GM04503 (cell line): ENCODE results near the gene PPP1R12C.

Source experiments
- DNase-seq: peaks from one replicate; pipeline ENCODE4 v3.0.0-alpha.2; 2012; ENCODE audit warnings: low read depth

Gene PPP1R12C

GRCh38 chr19:55089342-55089944 is 28.0 kb downstream of the PPP1R12C start:
- DNase-seq: no peak

- DNase-seq: no peak
Observed at GRCh38 chr19:55088543-55089341, 28.7 kb downstream of the PPP1R12C start.

GRCh38 chr19:55088021-55088451 is 29.4 kb downstream of the PPP1R12C start:
- no peak for DNase-seq

- no peak for DNase-seq
Observed at GRCh38 chr19:55087542-55087901, 29.9 kb downstream of the PPP1R12C start.

GRCh38 chr19:55086730-55087541 is 30.5 kb downstream of the PPP1R12C start:
- DNase-seq: peak; percentile 63

- no peak for DNase-seq
Observed at GRCh38 chr19:55085923-55086715, 31.3 kb downstream of the PPP1R12C start.

GRCh38 chr19:55084416-55084815 is 33.0 kb downstream of the PPP1R12C start:
- no peak for DNase-seq

GRCh38 chr19:55083004-55083850 is 34.2 kb downstream of the PPP1R12C start:
- DNase-seq: no peak

- DNase-seq: no peak
Observed at GRCh38 chr19:55082020-55082851, 35.2 kb downstream of the PPP1R12C start.

GRCh38 chr19:55081770-55082019 is 35.7 kb downstream of the PPP1R12C start:
- no peak for DNase-seq

GRCh38 chr19:55080968-55081769 is 36.3 kb downstream of the PPP1R12C start:
- no peak for DNase-seq

GRCh38 chr19:55080121-55080967 is 37.1 kb downstream of the PPP1R12C start:
- DNase-seq: no peak

- no peak for DNase-seq
Observed at GRCh38 chr19:55079400-55080038, 37.9 kb downstream of the PPP1R12C start.

- DNase-seq: no peak
Observed at GRCh38 chr19:55078996-55079395, 38.4 kb downstream of the PPP1R12C start.

GRCh38 chr19:55077106-55077505 is 40.3 kb downstream of the PPP1R12C start:
- DNase-seq: no peak

GRCh38 chr19:55076321-55076720 is 41.1 kb downstream of the PPP1R12C start:
- DNase-seq: no peak

GRCh38 chr19:55075371-55075998 is 42.0 kb downstream of the PPP1R12C start, which contains the start of gene EPS8L1:
EPS8L1 (plus strand) TSS chr19:55075869; CDS start chr19:55076445, 576 bp downstream.
- no peak for DNase-seq

- DNase-seq: no peak
Observed at GRCh38 chr19:55071913-55072312, 45.5 kb downstream of the PPP1R12C start.
